ENCODE data around the gene RCBTB2. TPM values are rescaled to one million over a fixed set of nuclear protein-coding genes. Genes with fewer than 3 reads are reported as not detected.

RCBTB2 gene
- polyA plus RNA-seq, 3 donors = 55.5 to 100 (median 64.4) TPM

- H3K9me3 ChIP-seq (replicated peaks in 1 of 2; ENCODE audit: control insufficient read depth in 1 of 2, insufficient read depth in 1 of 2, low read length in 2 of 2) = no peaks in the 10 kb centered on the region
- Mint-ChIP-seq H3K36me3 (peaks cover 4 to 19% of the 10 kb centered on the region in 2 donors), H3K27ac (peak overlapping the region; percentile 64 to 93 (median 84)), H3K4me1 (peaks cover 78% of the 10 kb centered on the region), H3K9me3 (peaks cover 0 to 5% (median 3%) of the 10 kb centered on the region in 7 donors), H3K27me3 (ENCODE audit: low read depth in 3 of 3) (no peaks in the 10 kb centered on the region), H3K4me3 (no peak overlapping the region)
- H3K79me2 ChIP-seq (ENCODE audit: insufficient read depth, low read length) = no peaks in the 10 kb centered on the region
- no peak overlapping the region for H3K9ac ChIP-seq (ENCODE audit: insufficient read depth, low read length, poor library complexity, severe bottlenecking)
- no peaks in the 10 kb centered on the region for H3K27me3 ChIP-seq (ENCODE audit: control insufficient read depth in 2 of 2, insufficient read depth in 2 of 2, low read length in 2 of 2)
- TF ChIP-seq, protein P1, sequence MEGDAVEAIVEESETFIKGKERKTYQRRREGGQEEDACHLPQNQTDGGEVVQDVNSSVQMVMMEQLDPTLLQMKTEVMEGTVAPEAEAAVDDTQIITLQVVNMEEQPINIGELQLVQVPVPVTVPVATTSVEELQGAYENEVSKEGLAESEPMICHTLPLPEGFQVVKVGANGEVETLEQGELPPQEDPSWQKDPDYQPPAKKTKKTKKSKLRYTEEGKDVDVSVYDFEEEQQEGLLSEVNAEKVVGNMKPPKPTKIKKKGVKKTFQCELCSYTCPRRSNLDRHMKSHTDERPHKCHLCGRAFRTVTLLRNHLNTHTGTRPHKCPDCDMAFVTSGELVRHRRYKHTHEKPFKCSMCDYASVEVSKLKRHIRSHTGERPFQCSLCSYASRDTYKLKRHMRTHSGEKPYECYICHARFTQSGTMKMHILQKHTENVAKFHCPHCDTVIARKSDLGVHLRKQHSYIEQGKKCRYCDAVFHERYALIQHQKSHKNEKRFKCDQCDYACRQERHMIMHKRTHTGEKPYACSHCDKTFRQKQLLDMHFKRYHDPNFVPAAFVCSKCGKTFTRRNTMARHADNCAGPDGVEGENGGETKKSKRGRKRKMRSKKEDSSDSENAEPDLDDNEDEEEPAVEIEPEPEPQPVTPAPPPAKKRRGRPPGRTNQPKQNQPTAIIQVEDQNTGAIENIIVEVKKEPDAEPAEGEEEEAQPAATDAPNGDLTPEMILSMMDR (IDR thresholded peaks at IDR 0.05) = no peak
- no CpG with 5 or more reads among the region's 1 CpG for WGBS (ENCODE audit: insufficient coverage)
- intact Hi-C loops (cut with micrococcal nuclease) = loop anchor here in 1 of 2 donors (10.0 kb wide), 1 partner anchor 47 kb away; no protein-coding TSS in a partner anchor
- H3K36me3 ChIP-seq (replicated peaks in 1 of 2; ENCODE audit: control insufficient read depth in 1 of 2, insufficient read depth in 2 of 2, low read length in 2 of 2) = no peaks in the 10 kb centered on the region
- H3K4me3 ChIP-seq (replicated peaks in 1 of 3; ENCODE audit: low read depth in 2 of 3, low read length in 3 of 3) = peak overlapping the region in 1 of 3 experiments; percentile 30
- peak in 2 of 3 donors; percentile 40 to 55 for DNase-seq
- H4K20me1 ChIP-seq (ENCODE audit: insufficient read depth, low read length) = no peaks in the 10 kb centered on the region
- H3K27ac ChIP-seq (ENCODE audit: low read depth in 1 of 2, low read length in 2 of 2) = peak overlapping the region in 1 of 2 donors; percentile 96
- peak overlapping the region; percentile 41 for H3K4me2 ChIP-seq (replicated peaks; ENCODE audit: extremely low read depth, low read length, poor library complexity, severe bottlenecking)
- no peak overlapping the region for H2AFZ ChIP-seq (ENCODE audit: insufficient read depth, low read depth, low read length, poor library complexity, severe bottlenecking)
- H3K4me1 ChIP-seq (ENCODE audit: control insufficient read depth in 1 of 2, insufficient read depth in 2 of 2, low read length in 2 of 2) = peaks cover 57 to 86% of the 10 kb centered on the region in 2 donors
Observed at GRCh38 chr13:48561466-48562235, 28.8 kb upstream of the RCBTB2 start.

DNA sequence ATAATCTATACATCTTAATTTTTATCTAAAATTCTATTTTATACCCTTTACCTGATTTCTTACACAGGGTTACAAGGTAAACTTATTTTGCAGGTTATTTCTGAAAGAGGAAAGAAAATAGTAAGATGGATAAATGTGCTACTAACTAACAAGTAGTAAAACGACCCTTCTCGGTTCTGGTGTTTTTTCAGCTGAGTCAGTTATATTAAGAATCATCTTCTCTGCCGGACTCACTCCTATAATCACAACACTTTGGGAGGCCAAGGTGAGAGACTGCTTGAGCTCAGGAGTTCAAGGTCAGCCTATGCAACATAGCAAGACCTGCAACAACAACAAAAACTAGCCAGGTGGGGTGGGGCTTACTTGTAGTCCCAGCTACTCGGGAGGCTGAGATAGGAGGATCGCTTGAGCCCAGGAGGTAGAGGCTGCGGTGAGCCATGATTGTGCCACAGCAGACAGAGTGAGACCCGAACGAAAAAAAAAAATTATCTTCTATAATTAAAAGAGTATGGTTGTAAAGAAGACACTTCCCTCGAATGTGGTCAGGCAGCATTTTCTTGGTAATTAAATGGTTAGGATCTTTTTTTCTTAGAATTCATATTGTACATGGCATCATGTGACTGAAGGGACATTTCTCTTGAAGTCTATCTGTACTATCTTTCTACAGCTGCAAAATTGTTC lies 27.9 kb upstream of the RCBTB2 start:
- Histone ChIP-seq H4K20me1 (ENCODE audit: insufficient read depth, low read length) (no peaks in the 10 kb centered on the region), H2AFZ (ENCODE audit: insufficient read depth, low read depth, low read length, poor library complexity, severe bottlenecking) (no peak overlapping the region), H3K9ac (ENCODE audit: insufficient read depth, low read length, poor library complexity, severe bottlenecking) (no peak overlapping the region), H3K4me1 (ENCODE audit: control insufficient read depth in 1 of 2, insufficient read depth in 2 of 2, low read length in 2 of 2) (peaks cover 57 to 86% of the 10 kb centered on the region in 2 donors), H3K79me2 (ENCODE audit: insufficient read depth, low read length) (no peaks in the 10 kb centered on the region), H3K4me2 (replicated peaks; ENCODE audit: extremely low read depth, low read length, poor library complexity, severe bottlenecking) (peak overlapping the region; percentile 41), H3K27ac (ENCODE audit: low read depth in 1 of 2, low read length in 2 of 2) (peak overlapping the region in 1 of 2 donors; percentile 96), H3K27me3 (ENCODE audit: control insufficient read depth in 2 of 2, insufficient read depth in 2 of 2, low read length in 2 of 2) (no peaks in the 10 kb centered on the region), H3K9me3 (replicated peaks in 1 of 2; ENCODE audit: control insufficient read depth in 1 of 2, insufficient read depth in 1 of 2, low read length in 2 of 2) (peaks cover 0 to 3% of the 10 kb centered on the region in 2 donors), H3K4me3 (replicated peaks in 1 of 3; ENCODE audit: low read depth in 2 of 3, low read length in 3 of 3) (peak overlapping the region in 1 of 3 experiments; percentile 30), H3K36me3 (replicated peaks in 1 of 2; ENCODE audit: control insufficient read depth in 1 of 2, insufficient read depth in 2 of 2, low read length in 2 of 2) (no peaks in the 10 kb centered on the region)
- Mint-ChIP-seq H3K36me3 (peaks cover 5 to 19% of the 10 kb centered on the region in 2 donors), H3K4me3 (no peak overlapping the region), H3K27ac (peak overlapping the region; percentile 28 to 93 (median 81)), H3K9me3 (peaks cover 2 to 6% (median 3%) of the 10 kb centered on the region in 7 donors), H3K27me3 (ENCODE audit: low read depth in 3 of 3) (no peaks in the 10 kb centered on the region), H3K4me1 (peaks cover 83% of the 10 kb centered on the region)
- 100% methylated on average over 1 of the region's 9 CpGs for WGBS (ENCODE audit: insufficient coverage)
- TF ChIP-seq, protein P1 (IDR thresholded peaks at IDR 0.05) = no peak
- intact Hi-C loops (cut with micrococcal nuclease) = loop anchor here in 1 of 2 donors (10.0 kb wide), 1 partner anchor 46 kb away; no protein-coding TSS in a partner anchor
- no peak for DNase-seq
